HG02870 (cell line): ENCODE data around the gene CACFD1.

ENCODE experiments used
- ATAC-seq: cut with Tn5 transposase; IDR thresholded peaks from one replicate; pipeline ENCODE4 v1.9.1; 2021; ENCODE audit warnings: mild to moderate bottlenecking, moderate library complexity; ENCODE audit not compliant: unreplicated experiment

The CACFD1 gene

DNA sequence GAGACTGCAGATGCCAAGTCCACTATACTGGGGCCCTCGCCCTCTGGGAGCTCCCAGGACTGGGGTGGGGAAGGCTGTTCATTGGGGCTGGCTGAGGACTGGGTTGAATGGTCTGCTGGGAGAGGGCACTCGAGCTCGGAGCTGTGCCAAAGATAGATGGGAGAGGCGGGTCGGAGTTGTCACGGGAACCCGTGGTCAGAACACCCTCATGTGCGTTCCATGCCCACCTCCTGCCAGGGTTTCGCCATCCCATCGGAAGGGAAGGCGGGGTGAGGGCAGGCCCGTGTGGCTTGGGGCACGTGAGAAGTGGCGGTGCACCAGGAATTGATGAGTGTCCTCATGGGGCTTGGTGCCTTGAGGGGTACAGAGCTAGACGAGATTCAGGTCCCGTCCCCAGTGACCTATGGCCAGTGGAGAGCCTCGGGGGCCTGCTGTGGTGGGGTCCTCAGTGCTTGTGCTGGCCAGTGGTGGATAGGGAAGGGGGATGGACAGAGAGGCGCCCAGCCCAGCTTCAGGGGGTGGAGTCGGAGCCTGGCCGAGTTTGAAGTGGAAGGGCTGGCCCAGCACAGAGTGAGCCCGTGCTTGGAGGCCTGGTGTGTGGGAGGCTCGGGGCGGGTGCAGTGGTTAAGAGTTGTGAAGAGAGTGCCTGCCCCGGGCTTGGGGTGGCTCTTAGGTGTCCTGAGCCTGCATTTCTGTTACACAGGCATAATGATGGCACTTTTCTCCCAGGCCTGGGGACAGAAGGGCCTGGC lies 4.3 kb downstream of the CACFD1 start:
- no peak for ATAC-seq

DNA sequence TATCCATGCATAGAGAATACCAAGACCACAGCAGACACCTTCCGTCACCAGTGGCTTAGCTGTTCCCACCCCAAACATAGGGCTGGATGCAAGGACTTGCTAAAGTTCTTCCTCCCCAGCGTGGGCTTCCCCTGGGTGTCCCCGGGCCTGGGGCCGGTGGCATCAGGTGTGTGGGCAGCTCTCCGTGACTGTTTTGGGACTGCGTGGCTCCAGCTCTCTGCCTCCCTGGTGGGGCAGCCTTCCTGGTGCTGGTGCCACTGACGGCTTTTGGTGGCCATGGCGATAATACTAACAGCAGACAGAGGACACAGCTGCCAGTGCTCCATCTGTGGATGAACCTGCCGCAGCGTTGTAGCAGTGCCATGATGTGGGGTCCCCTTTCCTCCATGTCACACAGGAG lies 4.9 kb downstream of the CACFD1 start:
- no peak for ATAC-seq

DNA sequence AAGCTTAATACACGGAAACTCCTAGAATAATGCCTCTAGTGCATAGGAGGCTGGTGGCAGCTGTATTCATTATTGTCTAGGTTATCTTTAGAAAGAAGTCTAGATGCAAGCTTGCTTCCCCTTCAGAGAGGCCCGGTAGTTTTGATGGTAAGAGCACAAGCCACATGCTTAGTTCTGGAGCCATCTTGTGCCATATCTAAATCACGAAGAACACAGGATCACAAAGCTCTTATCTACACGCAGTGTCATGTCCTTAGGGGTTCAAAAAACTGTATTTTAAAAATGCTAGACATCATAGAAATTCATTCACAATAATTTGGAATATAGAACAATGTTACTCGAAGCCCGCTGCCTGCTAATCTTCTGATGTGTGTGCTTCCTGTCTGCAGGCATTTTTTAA lies 6.2 kb downstream of the CACFD1 start:
- no peak for ATAC-seq

DNA sequence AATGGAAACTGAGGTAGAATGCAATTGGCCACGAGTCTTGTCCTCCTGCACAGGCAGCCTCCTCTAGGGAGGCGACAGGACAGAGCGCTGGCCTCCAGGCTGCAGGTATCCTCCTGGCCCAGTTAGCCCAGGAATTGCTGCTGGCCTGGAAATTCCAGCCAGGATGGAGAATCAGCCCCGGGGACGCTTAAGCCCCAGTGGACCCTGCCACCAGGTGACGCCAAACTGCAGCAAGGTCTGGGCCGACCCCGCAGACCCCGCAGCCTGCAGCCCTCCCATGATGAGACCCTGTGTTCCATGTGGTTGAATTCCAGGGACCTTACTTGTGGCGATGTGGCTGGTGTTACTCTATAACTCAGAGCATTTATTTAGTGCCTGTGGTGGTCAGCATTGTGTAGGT lies 7.3 kb downstream of the CACFD1 start:
- no peak for ATAC-seq

DNA sequence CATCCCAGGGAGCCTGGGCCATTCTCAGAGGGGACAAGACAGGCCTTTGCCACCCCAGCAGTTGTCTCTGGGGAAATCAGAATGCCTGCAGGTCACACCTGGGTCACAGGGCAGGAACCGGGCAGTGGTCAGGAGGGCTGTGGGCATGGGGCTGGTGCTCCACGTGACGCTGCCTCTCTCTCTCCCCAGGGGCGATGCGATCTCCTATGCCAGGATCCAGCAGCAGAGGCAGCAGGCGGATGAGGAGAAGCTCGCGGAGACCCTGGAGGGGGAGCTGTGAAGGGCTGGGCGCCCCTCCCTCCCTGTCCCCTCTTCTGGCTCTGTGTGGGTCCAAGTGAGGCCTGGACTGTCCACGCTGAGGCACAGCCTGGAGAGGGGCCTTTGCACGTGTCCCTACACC lies 8.6 kb downstream of the CACFD1 start:
- ATAC-seq: no peak

DNA sequence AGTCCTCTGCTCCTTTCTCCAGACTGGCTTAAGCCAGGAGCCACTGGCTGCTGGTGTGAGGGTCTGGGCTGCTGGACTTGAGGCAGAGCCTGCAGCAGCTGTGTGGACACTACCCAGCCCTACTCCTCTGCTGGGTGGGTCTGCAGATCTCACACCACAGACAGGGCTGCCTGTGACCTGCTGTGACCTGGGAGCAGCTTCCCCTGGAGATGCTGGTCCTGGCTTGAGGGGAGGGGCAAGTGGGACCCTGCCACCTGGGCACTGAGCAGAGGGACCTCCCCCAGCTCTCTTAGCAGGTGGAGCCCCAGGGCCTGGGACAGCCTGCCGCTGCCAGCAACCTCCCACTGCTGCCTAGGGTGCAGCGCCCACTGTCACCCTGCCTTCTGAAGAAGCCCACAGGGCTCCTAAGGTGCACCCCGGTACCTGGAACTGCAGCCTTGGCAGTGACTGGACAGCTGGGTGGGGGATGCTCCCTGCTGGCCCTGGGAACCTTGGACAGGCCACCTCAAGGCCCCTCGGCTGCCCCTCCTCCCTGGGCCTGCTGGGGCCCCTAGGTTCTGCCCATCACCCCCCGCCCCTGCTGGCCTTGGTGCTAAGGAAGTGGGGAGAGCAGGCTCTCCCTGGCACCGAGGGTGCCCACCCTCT lies 9.1 kb downstream of the CACFD1 start:
- no peak for ATAC-seq

DNA sequence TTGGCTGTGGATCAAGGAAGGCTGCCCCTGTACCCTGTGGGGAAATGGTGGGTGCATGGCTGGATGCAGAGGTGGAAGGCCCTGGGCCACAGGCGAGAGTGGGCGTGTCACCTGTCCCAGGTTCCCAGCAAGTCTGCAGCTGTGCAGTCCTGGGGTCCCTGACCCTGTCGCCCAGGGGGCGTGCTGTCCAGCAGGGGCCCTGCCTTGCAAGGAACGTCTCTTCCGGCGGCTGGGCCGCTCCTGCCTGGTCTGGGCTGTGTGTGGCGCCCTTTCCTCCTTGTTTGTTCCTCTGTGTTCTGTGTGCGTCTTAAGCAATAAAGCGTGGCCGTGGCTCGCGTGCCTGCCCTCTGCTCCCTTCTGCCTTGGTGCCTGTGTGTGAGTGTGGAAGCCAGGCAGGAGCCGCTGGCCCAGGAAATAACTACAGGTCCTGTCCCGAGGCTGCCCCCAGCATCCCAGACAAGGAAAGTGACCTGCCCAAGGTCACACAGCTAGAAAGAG lies 10.7 kb downstream of the CACFD1 start:
- ATAC-seq: no peak

DNA sequence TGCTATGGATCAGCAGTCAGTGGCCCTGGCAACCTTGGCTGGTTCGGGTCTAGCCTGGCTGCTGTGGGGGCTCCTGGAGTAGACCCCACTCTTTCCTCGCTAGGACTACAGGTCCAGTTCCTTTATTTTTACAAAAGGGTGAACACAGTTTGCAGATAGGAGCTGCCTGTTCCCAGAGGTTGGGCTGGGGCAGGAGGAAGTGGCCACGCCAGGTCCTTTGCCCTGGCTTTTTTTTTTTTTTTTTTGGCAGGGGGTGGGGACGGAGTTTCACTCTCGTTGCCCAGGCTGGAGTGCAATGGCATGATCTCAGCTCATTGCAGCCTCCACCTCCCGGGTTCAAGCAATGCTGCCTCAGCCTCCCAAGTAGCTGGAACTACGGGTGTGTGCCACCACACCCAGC lies 11.2 kb downstream of the CACFD1 start:
- ATAC-seq: no peak

DNA sequence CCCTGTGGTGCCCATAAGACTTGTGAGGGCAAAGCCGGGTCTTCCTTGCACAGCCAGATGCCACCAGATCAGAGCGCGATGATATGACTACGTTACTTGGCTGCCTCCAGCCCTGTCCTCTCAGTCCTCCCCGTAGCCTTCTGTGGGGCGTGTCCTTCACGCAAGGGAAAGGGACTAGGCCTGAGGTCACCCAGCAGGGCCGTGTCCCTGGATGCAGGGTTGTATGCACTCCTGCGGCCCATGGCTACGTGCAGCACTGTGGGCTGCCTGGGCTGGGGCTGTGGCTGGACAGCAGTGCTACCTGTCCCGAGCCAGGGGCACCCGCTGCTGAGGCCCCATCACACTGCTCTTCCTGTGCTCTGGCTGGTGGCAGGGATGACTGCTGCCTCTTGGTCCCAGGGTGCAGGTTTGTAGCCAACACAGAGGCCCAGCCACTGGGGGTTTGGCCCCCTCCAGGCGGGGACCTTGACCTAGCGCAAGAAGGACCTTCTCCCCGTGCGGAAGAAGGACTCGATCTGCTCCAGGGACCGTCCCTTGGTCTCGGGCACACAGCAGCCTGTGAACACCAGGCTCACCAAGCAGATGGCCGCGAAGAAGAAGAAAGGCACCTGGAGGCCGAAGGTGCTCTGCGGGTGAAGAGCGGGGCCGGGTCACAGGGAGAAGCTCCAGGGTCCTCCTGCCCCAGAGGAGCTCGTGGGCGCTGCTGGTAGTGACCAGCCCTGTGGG lies 11.9 kb downstream of the CACFD1 start:
- no peak for ATAC-seq

DNA sequence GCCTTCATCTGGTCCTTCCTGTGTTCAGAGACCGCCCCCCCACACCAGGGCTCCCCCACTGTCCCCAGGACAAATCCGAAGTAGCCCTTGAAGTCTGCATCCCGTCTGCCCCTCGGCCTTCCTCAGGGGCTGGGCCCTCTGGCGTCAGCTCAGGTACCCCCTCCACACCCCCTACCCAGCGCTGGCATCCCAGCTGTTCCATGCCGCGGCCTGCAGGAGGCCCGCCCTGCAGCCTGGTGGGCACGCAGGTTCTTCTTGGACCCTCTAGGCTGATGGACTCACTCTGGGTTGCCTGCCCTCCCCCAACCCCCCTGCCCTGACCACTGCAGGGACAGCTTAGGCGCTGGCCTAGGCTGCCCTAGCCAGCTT lies 12.5 kb downstream of the CACFD1 start:
- no peak for ATAC-seq

DNA sequence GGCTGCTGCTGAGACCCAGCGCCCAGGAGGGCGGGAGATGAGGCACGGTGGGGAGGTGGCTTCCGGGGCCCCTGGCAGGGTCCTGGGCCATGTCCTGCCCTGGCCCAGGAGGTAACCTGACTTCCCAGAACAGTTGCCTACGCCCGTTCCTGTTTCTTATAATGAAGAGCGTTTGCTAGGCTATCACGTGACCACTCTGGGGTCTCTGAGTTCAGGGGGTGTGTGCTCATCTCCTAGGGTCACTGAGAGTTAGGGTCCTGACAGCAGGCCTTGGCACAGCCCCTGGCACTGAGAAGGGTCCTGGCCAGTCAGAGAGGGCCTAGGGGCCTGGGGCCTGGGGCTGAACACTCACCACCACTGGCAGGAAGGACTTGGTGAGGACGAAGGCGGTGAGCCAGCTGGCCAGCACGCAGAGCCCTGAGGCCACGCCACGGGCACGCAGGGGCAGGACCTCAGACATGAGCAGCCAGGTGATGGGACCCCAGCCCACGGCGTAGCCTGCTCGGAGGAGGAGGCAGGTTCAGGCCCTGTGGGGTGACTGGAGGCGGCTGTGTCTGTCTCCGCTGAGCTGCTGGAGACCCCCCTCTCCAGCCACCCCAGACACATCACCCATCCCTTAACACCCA lies 13.1 kb downstream of the CACFD1 start:
- no peak for ATAC-seq

DNA sequence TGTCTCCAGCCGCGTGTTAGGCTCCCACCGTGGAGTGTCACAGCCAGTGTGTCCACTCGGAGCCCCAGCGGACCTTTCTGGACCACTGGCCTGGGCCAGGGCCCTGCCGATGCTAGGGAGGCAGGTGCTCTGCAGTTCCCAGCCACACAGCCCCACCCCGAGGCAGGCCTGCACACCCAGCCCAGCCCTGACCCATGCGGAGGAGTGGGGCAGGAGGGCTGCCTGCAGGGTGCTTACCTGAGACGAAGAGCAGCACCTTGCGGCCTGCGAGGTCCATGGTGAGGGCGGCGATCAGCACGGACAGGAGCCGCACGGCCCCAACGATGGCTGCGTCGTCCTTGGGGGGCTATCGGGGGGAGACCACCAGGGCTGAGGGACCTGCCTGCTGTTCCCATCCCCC lies 14.0 kb downstream of the CACFD1 start:
- ATAC-seq: no peak

DNA sequence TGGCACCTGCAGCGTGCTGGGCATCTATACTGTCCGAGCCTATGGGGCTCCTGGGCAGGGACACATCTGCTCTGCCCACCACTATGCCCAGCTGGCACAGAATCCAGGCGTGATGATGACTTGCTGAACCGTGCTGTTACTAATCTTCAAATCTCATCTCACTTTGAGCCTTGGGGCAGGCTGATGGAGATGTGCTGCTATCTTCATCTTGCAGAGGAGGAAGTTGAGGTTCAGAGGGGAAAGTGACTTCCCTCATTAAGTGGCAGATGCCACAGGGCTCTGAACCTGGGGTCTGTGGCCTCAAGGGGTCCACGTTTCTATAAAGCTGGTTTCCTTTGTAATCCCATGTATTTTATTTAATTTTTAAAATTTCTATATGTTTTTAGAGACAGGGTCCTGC lies 14.4 kb downstream of the CACFD1 start:
- no peak for ATAC-seq

DNA sequence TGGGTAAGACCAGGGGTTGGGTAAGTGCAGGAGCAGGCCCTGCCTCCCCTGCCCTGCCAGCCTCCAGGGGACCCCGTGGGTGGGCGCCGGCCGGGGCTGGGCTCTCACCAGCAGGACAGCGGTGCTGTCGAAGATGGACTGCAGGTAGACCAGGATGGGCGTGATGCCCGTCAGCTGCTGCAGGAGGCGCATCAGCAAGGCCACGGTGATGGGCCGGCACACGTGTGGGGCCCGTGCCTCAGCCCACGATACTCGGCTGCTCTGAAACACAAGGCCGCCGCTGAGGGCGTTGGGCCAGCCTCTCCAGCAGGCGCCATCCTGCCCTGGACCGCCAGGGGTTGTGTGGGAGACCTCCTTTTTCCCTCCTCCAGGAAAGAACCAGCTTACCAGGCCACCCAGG lies 15.1 kb downstream of the CACFD1 start:
- ATAC-seq: no peak

DNA sequence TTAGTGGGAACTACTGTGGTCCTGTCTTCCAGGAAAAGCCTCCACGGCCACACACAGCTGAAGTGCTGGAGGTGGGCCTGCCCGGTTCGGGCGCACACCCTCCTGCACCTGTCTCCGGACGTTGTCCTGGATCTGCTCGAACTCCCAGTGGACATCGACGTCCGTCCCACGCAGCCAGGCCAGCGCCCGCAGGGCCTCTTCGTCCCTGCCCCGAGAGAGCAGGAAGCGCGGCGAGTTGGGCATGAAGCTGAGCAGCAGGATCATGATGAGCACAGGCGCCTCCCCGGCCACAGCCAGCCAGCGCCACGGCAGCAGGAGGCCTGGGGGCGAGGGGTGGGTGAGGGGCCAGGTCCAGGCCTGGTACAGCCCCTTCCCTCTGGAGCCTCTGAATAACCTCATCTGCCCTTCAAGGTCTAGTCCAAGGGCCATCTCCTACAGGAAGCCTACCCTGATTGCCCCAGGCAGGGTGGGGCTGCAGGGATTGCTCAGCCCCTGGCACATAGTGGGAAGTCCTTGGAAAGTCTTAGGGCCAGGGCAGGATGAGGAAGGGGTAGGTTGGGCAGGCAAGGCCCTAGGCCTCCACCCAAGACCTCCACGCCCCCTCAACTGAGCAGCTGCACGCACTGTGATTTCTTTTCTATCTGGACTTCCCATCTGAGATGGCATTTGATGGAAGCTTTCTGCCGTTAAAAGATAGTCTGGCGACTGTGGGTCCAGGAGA lies 15.7 kb downstream of the CACFD1 start:
- no peak for ATAC-seq

DNA sequence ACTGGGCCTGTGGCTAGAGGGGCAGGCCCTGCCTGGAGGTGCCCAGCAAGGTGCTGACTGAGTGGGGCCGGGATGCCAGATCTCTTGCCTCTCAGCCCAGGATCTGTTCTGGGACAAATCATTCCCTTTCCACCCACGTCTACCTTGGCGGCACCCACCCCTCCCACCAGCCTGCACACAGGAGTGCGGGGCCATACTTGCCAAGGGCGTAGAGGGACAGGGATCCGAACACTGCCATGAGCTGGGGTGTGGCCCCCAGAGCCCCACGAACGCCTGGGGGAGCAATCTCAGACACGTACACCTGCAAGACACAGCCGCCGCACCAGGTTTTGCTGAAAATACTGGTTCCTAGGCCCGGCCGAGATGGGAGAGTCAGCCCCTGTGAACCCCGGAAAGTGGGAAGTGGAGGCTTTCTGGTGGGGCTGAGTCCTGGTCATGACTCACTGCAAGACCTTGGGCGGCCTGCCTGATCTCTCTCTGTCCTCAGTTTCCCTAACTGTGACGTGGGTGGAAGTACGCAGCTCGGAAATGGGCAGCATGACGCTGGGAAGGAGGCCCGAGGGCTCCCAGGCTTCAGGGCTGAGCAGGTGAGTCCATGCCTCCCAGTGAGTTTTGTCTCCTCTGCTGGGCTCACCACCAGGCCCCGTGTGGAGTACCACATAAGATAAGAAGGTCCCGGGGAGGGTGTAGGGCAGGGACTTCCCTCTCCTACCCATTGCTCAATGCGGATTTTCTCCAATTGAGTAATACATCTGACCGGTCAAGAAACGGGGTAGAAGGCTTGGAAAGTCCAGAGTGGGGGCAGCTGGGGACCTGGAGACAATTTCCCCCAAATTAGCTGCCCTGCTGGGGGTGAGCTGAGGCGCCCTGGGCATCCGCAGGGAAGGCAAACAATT lies 16.5 kb downstream of the CACFD1 start:
- ATAC-seq: no peak

DNA sequence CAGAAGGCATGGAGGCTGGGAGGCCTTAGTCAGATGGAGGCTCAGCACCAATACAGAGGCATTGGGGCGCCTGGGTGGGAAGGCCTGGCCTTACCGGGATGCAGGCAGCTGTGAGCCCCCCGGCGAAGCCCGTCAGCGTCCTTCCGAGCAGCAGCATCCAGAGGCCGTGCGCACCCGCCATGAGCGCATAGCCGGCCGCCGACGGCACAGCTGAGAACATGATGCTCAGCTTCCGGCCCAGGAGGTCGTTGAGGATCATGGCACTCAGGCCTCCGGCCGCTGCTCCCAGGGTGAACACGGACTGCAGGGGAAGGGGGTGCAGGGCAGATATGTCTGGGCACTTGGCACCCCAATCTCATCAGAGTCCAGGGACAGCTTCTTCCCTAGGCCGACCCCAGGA lies 17.2 kb downstream of the CACFD1 start:
- ATAC-seq: no peak

DNA sequence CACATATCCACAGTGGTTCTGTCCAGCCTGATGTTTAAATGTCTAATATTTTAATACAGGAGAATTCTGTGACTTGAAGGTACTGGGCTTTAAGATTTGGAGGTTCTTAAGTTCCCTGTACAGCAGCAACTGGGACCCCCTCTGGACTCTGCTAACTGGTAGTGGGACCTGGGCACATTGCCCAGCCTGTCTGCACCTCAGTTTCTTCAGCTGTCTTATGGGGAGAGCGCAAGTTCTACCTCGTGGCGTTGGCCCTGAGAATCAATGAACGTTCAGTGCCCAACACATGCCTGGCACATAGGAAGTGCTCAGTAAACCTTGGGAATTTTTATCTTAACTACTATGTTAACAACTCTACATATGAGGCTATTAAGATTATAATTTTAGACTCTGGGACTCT lies 17.7 kb downstream of the CACFD1 start:
- ATAC-seq: no peak

DNA sequence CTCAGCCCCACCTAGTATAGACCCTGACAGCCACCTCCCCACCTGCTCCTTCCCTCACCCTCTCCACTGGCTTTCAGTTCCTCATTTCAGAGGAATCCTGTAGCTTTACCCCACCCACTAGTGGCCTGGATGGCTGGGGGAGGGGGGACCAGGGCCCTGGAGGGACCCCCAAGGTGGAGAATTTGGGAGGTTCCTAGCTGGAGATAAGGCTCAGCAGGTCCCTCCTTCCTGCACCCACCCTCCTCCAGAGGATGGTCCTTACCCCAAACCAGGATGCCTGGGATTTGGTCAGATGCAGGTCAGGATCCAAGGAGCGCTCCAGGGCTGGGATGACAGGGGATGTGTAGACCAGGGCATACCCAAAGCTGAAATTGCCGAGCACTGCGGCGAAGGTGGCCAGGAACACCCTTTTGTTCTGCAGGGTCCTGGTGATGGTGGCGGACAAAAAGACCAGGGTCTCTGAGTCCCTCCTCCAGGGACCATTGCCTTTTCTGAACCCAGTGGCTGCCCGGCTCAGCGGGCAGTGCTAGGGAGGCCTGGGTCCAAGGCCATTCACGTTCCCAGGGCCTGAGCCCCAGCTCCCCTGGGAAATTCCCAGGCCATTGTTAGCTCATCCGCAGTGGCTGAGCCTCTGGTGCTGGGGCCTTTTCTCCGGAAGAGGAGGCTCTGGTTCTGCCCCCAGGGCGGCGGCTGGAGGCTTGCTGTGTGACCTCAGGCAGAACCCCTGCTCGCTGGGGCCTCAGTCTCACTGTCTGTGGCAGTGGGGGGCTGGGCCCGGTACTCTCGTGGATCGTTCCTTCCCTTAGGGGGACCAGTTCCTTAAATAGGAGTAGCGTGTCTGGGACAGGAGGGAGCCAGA lies 18.4 kb downstream of the CACFD1 start:
- peak; percentile 40 for ATAC-seq
